Activated T-helper 1 cell treated with Interleukin-2 at 50 U/mL for 16 hours (primary cell): ENCODE results near the gene RNF220.
"Not testable (repeated sequence)": the region's sequence is repeated elsewhere in the genome, so short reads cannot be mapped to it uniquely, and the experiment has no call there.

ENCODE experiments used
- DNase-seq: peaks from one replicate; pipeline ENCODE4 v3.0.0-alpha.2; 2020; ENCODE audit warnings: low read depth

The RNF220 gene

DNA sequence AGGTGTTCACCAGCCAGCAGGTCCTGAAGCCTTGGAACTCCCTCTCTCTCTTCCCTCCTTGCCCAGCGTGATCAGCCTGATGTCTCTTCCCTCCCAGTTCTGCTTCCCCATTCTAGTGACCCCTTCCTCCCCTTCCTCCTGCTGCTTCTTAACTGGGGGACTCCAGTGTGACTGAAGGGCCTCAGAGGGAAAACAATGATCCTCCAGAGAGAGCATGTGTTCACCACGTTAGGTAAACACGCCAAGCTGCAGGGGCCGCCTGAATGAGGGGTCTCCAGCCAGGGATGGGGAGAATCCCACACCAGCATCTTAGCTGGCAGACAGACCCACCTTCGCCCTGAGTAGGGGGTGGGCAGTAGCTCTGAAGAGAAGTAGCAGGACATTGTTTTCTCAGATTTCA is 144.5 kb downstream of the RNF220 start:
- no peak for DNase-seq

DNA sequence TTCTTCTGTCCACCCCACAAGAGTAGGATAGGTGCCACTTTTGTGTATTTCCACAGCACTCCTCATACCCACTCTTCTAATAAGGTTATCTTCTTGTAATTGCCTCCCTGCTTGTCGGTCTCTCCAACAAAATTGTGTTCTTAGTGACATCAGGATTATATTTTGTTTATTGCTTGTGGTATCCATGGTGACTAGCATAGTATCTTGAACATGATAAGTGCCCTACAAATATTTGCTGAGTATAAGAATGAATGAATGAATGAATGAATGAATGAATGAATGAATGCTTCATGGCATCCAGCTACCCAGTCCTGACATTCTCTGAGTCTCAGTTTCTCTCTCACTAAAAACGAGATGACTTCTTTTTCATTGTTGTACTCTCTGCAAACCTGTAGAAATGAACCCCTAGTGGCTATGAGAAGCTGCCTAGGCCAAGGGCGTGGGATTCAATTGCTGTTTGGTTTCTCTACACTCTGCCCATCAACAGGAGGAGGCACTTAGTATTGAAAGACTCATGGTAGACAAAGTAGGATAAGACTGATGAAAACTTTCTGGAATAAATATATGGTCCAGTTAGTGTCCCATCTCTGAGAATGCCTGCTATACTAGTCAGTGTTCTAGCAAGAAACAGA is 148.2 kb downstream of the RNF220 start:
- no peak for DNase-seq

DNA sequence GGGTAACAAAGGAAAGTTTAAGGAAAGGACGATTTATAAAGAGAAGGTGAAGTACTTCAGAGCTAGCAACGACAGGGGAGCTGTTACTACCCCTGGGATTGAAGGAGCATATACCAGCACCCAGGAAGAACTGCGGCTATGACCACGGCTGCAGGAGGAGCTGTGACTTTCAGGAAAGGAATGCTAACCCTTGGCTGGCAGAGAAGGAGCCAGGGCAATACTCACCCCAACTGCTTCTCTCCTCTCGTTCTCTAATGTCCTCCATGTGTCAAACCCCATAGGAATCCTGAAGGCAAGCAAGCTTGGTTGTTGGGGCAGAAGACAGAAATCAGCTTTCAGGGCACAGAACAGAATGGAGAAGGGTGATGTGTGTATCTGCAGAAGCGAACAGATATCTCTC is 148.7 kb downstream of the RNF220 start:
- DNase-seq: no peak

DNA sequence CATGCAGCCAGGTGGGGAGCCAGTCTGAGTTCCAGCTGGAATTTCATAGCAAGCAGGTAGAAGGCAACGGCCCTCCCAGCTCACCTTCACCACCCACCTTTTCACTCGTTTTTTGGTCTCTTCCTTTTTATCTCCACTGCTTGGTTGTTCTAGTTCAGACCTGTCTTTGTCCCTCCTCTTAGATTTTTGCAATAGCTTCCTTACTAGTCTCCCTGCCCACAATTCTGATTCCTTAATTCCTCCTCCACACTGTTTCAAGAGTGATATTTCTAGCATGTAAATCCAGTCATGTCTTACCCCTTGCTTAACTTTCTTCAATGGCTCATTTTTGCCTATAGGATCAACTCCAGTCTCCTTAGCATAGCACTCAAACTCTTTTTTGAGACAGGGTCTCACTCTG is 149.7 kb downstream of the RNF220 start:
- no peak for DNase-seq

DNA sequence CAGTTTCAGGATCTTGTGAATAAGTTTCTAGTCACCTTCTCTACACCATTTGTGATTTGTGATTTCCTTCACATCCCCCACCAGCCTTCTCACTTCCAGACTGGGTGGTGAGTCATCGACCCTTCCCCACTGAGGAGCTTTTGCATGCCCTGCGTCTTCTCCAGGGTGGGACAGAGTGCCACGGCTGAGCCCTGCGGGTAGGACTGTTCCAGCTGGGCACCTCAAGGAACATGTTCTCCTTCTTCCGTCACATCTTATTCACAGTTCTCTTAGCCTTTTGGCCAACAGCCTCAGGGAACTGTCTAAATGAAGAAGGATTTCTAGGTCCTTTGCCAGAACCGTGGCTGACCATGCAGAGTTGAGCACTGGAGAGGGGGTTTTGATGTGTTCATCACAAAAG is 152.7 kb downstream of the RNF220 start:
- no peak for DNase-seq

DNA sequence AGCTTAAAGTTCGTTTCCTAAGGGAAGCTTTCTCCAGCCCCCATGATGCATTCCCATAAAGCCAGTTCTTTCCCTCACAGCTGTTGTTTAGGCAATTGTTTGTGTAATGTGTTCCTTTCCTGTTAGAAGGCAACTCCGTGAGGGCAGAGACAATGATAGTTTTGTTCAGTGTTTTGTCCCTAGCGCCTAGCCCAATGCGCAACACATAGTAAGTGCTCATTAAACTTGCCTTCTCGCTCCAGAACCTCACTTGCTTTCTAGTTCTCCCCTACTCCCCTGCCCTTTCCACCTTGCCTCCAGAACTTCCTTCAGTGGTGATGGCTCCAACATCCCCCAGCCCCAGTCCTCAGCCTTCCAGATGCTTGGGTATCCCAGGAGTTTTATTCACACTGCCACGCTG is 153.8 kb downstream of the RNF220 start:
- no peak for DNase-seq

DNA sequence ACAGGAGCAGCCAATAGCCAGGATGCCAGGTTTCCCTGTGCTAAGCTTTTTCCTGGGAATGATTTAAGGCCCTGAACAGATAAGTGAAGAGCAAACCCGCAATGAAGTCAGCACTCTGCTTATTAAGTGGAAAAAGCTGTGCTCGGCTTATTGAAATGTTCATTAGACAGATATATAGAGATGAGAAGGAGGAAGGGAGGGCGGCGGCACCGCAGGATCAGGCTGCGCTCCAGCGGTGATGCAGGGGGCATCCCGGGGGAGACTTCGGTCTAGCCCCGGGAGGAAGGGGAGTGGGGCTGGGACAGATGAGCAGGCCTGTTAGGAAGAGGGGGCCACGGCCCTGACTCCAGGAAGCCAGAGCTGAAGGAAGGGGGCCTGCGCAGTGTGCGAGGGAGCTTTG is 154.3 kb downstream of the RNF220 start:
- DNase-seq: no peak

DNA sequence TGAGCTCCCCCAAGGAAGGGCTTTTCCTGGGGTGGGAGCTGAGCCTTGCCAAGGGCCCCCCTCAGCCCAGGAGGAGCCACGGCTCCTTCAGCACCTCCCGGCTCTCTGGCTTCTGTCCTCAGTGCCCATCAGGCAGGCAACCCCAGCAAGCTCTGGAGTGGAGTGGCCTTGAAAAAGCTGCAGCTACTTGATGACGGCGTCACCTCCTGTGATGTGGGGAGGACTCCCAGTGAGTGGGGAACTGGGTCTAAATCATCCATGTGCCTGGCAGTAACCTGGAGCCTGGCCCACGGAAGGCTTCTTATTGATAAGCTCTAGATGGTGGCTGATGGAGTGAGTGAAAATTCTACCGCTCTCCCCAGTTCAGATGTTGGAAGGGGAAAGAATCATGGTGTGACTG is 154.9 kb downstream of the RNF220 start:
- DNase-seq: no peak

DNA sequence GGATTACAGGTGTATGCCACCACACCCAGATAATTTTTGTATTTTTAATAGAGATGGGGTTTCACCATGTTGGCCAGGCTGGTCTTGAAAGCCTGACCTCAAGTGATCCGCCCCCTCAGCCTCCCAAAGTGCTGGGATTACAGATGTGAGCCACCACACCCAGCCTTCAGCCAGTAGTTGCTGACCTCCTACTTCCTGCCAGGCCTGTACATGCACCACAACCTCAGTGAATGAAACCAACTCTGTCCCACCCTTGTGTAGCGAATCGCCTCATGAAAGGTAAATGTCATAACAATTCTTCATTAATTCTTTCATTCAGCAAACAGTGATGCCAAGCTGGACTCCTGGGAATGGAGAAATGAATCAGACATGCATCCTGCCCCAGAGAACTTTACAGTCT is 155.6 kb downstream of the RNF220 start:
- DNase-seq: not testable (repeated sequence)

DNA sequence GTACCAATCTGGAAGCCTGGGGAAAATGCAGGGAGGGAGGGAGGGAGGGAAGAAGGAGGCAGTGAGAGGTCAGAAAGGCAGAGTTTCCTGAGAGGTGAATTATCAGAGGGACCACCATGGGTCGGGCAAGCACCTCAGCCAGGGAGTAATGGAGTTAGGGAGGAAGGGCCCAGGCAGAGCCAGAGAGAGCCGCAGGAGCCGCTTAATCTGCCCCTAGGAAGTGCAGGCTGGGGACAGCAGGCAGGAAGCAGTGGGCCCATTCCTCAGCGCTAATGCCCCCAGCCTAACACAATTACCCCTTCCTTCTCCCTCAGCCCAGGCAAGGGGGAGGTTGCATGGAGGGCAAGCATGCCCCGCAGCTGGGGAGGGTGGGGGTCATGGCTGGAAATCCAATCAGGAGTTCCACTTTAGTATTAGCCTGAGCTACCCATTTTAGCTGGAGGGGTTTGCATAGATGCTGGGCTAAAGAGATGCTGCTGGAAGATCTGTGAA is 160.2 kb downstream of the RNF220 start:
- no peak for DNase-seq

DNA sequence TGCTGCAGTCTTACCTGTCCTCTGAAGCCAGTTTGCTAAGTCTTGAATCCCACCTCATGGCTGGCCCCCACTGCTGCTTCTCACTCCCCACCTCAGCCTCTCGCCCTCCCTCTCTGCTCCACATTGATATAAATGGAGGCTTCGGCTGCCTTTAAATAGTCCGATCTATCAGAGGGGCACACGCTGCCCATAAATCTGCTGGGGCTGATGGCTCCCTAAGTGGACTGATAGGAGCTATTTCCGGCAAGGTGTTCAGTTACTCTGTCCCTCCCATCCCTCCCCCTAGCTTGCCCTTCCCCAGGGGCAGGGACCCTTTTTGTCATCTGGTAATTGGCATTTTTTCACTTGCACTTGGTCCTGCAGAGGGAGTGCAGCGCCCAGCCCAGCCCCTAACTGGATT is 160.8 kb downstream of the RNF220 start:
- no peak for DNase-seq

DNA sequence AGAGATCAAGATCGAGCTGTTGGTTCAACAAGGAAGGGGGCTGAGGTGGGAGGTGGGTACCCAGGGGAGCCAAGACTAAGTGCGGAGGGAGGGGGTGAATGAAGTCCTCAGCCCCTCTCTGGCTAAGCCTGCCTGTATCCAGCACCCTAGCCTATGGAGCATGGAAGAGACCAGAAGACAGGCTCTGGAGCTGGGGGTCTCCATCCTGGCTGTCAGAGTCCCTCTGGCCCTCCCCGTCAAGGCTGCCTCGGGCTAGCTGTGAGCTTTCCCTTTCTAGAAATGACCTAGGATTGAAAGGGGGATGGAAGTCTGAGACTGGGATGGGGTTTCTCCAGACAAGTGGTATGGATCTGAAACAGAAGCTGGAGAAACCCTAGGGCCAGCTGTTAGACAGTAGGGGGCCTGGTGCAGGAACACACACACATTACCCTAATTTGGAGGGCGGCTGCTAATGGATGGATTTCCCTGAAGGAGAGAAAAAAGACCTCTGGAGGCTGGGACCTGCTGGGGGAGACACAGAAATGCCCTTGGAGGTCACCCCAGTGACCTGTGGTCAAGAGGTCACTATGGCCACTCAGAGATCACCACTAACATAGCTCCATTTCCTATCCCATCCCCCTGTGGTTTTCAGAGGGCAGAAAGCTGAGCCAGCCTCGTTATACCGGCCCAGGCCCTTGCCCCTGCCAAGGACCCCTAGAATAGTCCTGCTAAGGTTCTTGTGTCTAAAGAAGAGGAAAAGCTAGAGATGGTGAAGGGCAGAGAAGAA is 161.4 kb downstream of the RNF220 start:
- DNase-seq: no peak

DNA sequence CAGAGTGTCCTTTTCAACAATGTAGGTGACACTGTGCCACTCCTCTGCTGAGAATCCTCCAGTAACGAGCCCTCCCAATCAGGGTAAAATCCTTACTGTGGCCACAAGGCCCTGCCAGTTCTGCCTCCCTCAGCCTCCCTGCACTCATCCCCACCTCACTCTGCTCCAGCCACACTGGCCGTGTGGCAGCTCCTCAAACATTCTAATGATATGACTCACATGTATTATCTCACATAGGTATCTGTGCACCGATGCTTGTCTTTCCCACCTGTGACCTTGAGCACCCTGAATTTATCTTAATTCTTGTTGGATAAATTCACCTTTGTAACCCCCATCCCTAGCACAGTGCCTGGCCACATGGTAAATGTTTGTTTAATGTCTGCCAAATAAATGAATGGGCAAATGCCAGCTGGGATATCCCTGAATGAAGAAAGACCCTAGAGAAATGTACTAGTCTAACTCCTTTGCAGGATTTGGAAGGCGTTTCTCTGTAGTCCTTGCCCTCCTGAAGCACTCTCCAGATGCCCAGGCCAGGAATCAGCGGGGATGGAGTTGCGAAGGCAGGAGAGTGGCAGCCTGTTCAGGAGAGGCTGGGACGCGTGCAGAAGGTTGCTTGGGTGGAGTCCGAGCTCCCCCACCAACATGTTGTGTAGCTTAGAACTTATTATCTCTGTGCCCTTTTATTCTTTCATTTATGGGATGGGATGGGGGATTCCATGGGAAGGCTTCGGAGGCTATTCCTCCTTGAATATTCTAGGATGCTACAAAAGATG is 163.3 kb downstream of the RNF220 start:
- no peak for DNase-seq

DNA sequence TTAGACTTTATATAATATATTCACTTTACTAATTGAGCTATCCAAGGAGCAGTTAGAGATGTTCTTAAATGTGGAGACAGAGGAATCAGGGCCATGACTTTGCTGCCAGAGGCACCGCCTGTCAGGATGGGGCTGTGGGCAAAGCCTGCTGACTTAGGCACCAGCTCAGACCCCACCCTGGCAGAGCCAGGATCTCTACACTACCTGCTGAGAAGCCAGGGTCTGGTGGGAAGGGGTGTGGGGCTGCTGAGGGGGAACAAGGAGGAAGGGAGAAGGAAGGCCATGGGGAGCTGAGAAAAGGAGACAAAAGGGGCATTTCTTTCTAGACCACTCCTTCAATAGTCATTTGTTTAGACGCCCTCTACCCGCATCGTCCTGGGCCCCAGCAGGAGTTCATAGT is 164.4 kb downstream of the RNF220 start:
- no peak for DNase-seq

DNA sequence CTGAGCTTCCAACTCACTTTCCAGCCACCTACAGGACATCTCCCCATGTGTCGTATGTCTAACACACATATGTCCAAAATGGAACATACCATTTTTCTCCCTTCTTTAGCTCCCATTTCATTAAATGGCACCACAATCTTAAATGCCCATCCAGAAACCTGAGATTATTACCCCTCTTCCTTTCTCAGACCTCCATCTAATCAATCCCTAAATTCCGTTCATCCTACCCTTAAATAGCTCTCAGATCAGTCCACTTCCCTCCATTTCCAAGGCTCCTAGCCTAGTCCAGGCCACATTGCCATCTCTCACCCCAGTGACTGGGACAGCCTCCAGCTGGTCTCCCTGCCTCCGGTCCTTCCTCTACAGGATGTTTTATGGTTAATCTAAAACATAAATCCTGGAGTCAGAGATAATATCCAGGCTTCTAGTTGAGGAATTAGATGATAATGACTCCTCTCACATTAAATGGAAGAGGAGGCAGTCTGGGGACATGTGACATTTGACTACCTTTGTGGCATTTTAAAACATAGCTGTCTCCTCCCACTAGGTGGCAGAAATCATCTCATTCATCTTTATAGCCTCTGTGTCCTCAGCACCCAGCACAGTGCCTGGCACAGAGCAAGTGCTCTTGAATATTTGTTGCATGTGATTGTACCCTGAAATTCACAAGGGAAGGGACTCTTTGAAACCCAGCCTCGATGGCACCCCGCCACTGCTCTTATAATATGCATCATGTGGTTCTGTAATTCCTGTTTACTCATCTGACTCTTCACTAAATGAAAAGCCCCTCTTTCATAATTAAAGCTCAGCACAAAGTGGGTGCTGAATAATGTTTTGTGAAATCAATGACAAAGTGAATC is 166.9 kb downstream of the RNF220 start:
- no peak for DNase-seq

DNA sequence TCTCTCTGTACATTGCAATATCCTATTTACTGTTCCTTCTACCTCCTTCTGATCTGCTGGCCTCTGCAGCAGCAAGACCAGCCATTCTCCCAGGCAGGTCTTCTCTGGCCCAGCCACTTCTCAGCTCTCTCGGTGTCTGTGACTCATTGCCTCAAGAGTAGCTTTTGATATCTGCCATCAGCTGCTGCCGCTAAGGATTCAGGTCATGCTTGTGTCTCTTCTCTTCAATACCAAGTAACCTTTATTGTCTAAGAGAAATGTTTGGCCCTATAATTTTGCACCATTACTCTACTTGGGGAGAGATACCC is 167.5 kb downstream of the RNF220 start:
- DNase-seq: no peak

DNA sequence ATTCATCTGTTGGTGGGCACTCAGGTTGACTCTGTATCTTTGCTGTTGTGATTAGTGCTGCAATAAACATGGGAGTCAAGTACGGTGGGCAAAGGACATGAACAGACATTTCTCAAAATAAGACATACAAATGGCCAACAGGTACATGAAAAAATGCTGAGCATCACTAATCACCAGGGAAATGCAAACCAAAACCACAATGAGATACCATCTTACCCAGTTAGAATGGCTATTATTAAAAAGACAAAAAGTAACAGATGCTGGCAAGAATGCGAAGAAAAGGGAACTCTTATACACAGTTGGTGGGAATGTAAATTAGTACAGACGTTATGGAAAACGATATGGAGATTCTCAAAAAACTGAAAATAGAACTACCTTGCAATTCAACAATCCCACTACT is 170.3 kb downstream of the RNF220 start:
- no peak for DNase-seq

DNA sequence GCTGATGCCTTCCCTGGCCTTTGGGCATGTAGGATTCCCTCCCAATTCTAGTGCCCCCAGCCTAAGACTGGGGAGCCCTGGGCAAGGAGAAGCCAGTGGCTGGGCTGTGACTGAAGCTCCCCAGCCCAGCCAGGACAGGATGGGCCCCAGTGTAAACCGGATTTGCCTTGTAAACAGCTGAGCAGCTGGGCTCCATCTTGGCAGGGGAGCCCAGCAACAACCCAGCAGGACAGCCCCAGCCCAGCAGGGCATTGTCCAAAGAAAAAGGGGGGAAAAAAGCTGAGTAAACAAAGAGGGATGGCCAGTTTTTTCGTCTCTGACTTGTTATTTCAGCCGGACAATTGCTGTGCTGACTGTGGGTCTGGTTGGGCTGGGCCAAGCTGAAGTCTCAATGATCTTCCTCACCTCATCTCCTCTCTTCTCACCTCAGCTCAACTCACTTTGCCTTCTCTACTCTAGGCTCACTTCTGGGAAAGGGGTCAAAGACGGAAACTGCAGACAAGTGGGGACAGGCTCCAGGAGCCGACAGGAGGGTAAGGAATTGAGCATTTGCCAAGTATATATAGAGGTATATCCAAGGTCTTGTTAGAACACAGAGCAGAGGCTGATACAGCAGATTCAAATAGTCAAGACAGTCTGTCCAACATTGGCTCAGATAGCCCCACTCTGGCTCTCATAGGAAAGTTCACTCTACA is 171.5 kb downstream of the RNF220 start:
- no peak for DNase-seq

DNA sequence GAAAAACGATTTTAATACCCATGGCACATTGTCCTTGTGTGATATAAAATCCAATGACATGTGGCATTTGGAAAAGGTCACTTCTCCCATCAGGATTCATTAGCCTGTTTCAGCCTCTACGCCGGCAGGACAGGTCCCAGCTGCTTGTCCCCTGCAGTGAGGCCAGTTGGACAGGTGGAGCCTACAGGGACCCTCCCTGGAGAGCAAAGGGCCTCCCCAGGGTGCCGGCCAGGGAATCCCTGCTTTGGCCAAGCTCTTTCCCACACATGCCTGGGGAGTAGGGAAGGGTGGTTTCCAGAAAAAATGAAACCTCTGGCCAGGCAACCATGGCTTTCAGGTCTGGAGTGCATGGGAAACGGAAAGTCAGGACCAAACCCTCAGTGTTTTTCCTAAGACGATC is 176.2 kb downstream of the RNF220 start:
- DNase-seq: no peak

DNA sequence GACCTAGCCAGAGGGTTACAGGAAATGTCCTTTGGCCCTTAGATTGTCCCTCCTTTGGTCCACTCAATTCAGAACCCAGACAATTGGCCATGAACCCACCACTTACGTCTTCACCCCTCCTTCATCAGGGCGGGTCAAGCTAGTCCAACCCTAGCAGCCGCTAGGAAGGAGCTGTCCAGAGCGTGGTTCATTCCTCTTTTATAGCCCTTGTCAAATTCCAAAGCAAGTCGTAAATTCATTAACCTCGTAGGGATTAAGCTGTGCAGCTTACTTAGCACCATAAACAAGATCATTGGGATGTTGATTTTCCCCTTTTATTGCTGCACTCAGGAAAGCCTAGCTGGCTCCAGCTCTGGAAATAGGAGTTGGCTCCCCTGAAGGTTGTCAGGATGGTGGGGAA is 179.1 kb downstream of the RNF220 start:
- no peak for DNase-seq

DNA sequence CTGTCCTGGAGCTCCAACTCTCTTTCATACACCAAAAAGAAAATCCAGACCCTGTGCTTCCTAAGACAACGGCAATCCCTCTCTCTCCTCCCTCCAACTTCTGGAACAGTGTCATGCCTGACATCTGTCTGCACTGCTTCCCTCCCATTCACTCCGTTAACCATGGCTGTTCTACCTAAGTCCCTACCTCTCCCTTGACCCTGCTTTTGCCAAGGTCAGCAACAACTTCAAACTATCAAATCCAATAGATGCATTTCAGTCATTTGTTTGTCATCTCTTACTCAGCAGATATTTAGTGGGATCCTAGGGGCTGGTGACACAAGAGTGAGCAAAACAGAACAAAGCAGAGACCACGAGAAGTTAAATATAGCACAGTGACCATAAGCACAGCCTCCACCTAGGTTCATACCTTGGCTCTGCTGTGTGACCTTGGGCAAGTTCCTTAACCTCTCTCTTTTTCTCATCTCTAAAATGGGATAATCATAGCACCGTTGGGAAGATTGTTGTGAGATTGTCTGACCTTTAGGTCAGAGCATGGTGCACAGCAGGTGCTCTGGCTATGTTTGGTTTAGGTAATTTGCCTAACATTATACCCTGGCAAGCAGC is 180.4 kb downstream of the RNF220 start:
- DNase-seq: no peak
